GM12878 (cell line): ENCODE measurements around the gene ZKSCAN7. TPM values are rescaled to one million over a fixed set of nuclear protein-coding genes. Genes with fewer than 3 reads are reported as not detected.

Source experiments
- ATAC-seq: fragments of 200-7000 bp; cut with Tn5 transposase; 3 replicates; pipeline ENCODE4 v1.9.1; 2020; ENCODE audit warnings: mild to moderate bottlenecking, moderate library complexity
- BruUV-seq: library from RNA; stranded (reverse); fragments of 400-500 nt; replicated peaks from 2 replicates; lab custom pipeline; 2021; lab: Mats Ljungman, UMichigan
- CTCF ChIA-PET: fragments of 300-600 bp; sonication (Branson Sonifier 250); formaldehyde crosslinking; extraction: SDS; loops from one replicate; lab custom pipeline; 2021; ENCODE audit warnings: inconsistent platforms; lab: Yijun Ruan, JAX
- POLR2A ChIA-PET: fragments of 350-600 bp; formaldehyde crosslinking; extraction: SDS; loops from one replicate; lab custom pipeline; 2021; ENCODE audit warnings: inconsistent platforms; lab: Charles Lee
- RAD21 ChIA-PET: fragments of 300-600 bp; sonication (Branson Sonifier 250); formaldehyde crosslinking; loops from one replicate; lab custom pipeline; 2023; ENCODE audit warnings: antibody characterized with exemption; ENCODE audit not compliant: unreplicated experiment; lab: Charles Lee
- SMC1A ChIA-PET: fragments of 300-600 bp; sonication (Branson Sonifier 250); formaldehyde crosslinking; loops from one replicate; lab custom pipeline; 2023; ENCODE audit not compliant: unreplicated experiment, uncharacterized antibody; lab: Charles Lee
- DNase-seq: peaks from one replicate; pipeline ENCODE4 v3.0.0-alpha.2; 2011; ENCODE audit warnings: low read depth, low spot score
- FAIRE-seq: peaks from 3 replicates; lab custom pipeline; 2011; peaks lifted over from hg19 to GRCh38; lab: Jason Lieb, UNC
- H2AFZ ChIP-seq: 2 replicates; pipeline ENCODE4 v1.6.0; 2011; ENCODE audit warnings: low read depth, low read length, control low read depth; ENCODE audit not compliant: control insufficient read depth
- H3K27ac ChIP-seq: 2 replicates; pipeline ENCODE4 v1.5.1; 2011; ENCODE audit warnings: control low read depth; ENCODE audit not compliant: control insufficient read depth, insufficient read depth
- H3K27me3 ChIP-seq, 2 experiments: replicated peaks in 1 of 2; 2 replicates each; pipeline versions ENCODE4 v1.6.0 to v1.6.1; 2011; ENCODE audit warnings: low read length in 1 of 2; ENCODE audit not compliant: control insufficient read depth in 2 of 2, insufficient read depth in 2 of 2
- H3K36me3 ChIP-seq, 2 experiments: 2 replicates each; pipeline ENCODE4 v1.5.1; 2011; ENCODE audit warnings: low read length in 1 of 2; ENCODE audit not compliant: control insufficient read depth in 2 of 2, insufficient read depth in 2 of 2
- H3K4me1 ChIP-seq: 2 replicates; pipeline ENCODE4 v1.6.1; 2011; ENCODE audit warnings: mild to moderate bottlenecking, low read length, moderate library complexity, mixed read lengths; ENCODE audit not compliant: control insufficient read depth, insufficient read depth
- H3K4me2 ChIP-seq: 2 replicates; pipeline ENCODE4 v1.6.0; 2011; ENCODE audit warnings: control low read depth; ENCODE audit not compliant: control insufficient read depth, insufficient read depth
- H3K4me3 ChIP-seq: fragments of 200-600 bp; sonication (generic); 2 replicates; pipeline ENCODE4 v1.5.1; 2016
- H3K79me2 ChIP-seq: 2 replicates; pipeline ENCODE4 v1.6.0; 2011; ENCODE audit warnings: low read length; ENCODE audit not compliant: control insufficient read depth, insufficient read depth
- H3K9ac ChIP-seq: 2 replicates; pipeline ENCODE4 v1.8.0; 2011; ENCODE audit warnings: low read length, control low read depth, mixed read lengths; ENCODE audit not compliant: control insufficient read depth, insufficient read depth
- H3K9me3 ChIP-seq: replicated peaks from 3 replicates; pipeline ENCODE4 v1.5.1; 2011; ENCODE audit warnings: mild to moderate bottlenecking, low read length; ENCODE audit not compliant: control insufficient read depth, insufficient read depth
- H4K20me1 ChIP-seq: 2 replicates; pipeline ENCODE4 v1.6.0; 2011; ENCODE audit not compliant: control insufficient read depth, insufficient read depth
- E4F1 ChIP-seq: fragments of 450-650 bp; IDR thresholded peaks from 2 replicates; pipeline ENCODE4 v1.6.1; 2018; ENCODE audit warnings: borderline replicate concordance, mild to moderate bottlenecking; ENCODE audit not compliant: partially characterized antibody
- FOXM1 ChIP-seq: IDR thresholded peaks from 2 replicates; pipeline ENCODE4 v1.6.1; 2012; ENCODE audit warnings: low read depth, mild to moderate bottlenecking, inconsistent platforms, low read length, moderate library complexity
- IKZF1 ChIP-seq: fragments of 450-650 bp; conservative IDR thresholded peaks from 2 replicates; pipeline ENCODE4 v1.6.1; 2017; ENCODE audit warnings: antibody characterized with exemption, mild to moderate bottlenecking
- JUNB ChIP-seq: IDR thresholded peaks from 2 replicates; pipeline ENCODE4 v1.6.1; 2016; ENCODE audit warnings: antibody characterized with exemption, mild to moderate bottlenecking
- PAX5 ChIP-seq: IDR thresholded peaks from 2 replicates; pipeline ENCODE4 v1.6.1; 2011; ENCODE audit warnings: low read depth, low read length, borderline replicate concordance
- RFX5 ChIP-seq: IDR thresholded peaks from 2 replicates; pipeline ENCODE4 v1.6.1; 2011; ENCODE audit warnings: low read depth, low read length, improper control_type of control experiment
- YBX1 ChIP-seq: fragments of 450-650 bp; IDR thresholded peaks from 2 replicates; pipeline ENCODE4 v1.6.1; 2016; ENCODE audit warnings: antibody characterized with exemption
- ZNF622 ChIP-seq: fragments of 450-650 bp; IDR thresholded peaks from 2 replicates; pipeline ENCODE4 v1.6.1; 2017; ENCODE audit warnings: mild to moderate bottlenecking, inconsistent platforms
- WGBS: methylation state at CpG from one replicate; pipeline ENCODE4 v1.1.6; 2016; ENCODE audit warnings: low lambda C conversion rate; ENCODE audit not compliant: insufficient replicate concordance, insufficient coverage; ENCODE audit errors: missing lambda C conversion rate; 5-methylcytosine and 5-hydroxymethylcytosine counted together
- in situ Hi-C: fragments of 300-500 bp; cut with MboI; formaldehyde crosslinking; loops from 9 replicates; pipeline ENCODE4 v1.14.3; 2018; ENCODE audit warnings: mixed read lengths
- intact Hi-C: fragments of 100-400 bp; cut with micrococcal nuclease; formaldehyde crosslinking; loops from one replicate; pipeline ENCODE4 v1.14.2; 2022; ENCODE audit not compliant: unreplicated experiment
- polyA plus RNA-seq, 11 experiments: library from polyadenylated mRNA; depleted of rRNA in 4 of 11; unstranded in 6 of 11; stranded (reverse) in 5 of 11; fragments of >200 nt; fragmentation: Nextera tagmentation in 4 of 11; fragmentation: Illumina TruSeq in 1 of 11; extraction: Ambion mirVana in 4 of 11; extraction: Trizol in 1 of 11; gene quantifications; 1 replicate in 1 of 11; 2 replicates in 10 of 11; pipeline versions ENCODE4 v1.2.1 to v1.2.3, GENCODE V29; 2011 to 2016; ENCODE audit warnings: inconsistent platforms in 2 of 11, missing spikeins in 2 of 11, low read depth in 1 of 11
- total RNA-seq, 4 experiments: library from RNA; depleted of rRNA in 3 of 4; stranded (reverse); fragments of >200 nt in 3 of 4; fragmentation: Illumina TruSeq in 1 of 4; extraction: Trizol in 1 of 4; gene quantifications; 2 replicates each; pipeline versions ENCODE4 v1.2.1 to v1.2.3, GENCODE V29; 2013 to 2021

ZKSCAN7 gene
- total and polyA plus RNA-seq, 10 of the 15 experiments (the other 5 are each of a cell fraction or from before 2014, with no cell fraction given), result 0.77 to 6.0 (median 3.5) TPM

DNA sequence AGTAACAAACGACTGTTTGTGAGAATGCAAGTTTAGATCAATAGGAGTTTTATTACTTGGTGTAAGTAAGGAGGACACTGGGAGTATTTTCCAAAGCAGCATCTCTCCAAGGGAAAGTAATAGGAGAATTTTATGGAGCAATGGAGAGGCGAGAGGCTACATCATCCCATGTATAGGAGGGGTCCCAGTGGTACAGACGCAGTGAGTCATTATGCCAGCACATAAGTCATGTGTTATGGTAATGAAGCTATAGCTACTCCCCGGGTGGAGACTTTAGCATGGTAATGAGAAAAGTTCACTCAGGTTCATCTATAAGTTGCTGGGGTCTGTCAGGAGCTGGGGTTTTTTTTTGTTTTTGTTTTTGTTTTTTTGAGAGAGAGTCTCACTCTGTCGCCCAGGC lies 48.0 kb upstream of the ZKSCAN7 start:
- H3K79me2 ChIP-seq, result peaks cover 22% of the 10 kb centered on the region

More for the DNA sequence above, 48.0 kb upstream of the ZKSCAN7 start:
- ChIA-PET CTCF (no interaction called here), SMC1A (no interaction called here)
- Histone ChIP-seq H3K9me3 (peaks cover 13% of the 10 kb centered on the region; the same call in 2 of the 3 replicates), H3K27ac (no peak overlapping the region), H3K4me2 (no peak overlapping the region), H3K36me3 (peaks cover 3% of the 10 kb centered on the region in 2 experiments; a peak in 3 of 4 replicates), H3K27me3 (no peaks in the 10 kb centered on the region), H3K4me3 (no peak overlapping the region)
- DNase-seq (no peak), FAIRE-seq (no peak), ATAC-seq (no peak)
- no TSS peak for BruUV-seq
- TF ChIP-seq RFX5 (no peak), PAX5 (no peak), E4F1 (no peak), FOXM1 (no peak), ZNF622 (no peak), IKZF1 (no peak), YBX1 (no peak), JUNB (no peak)
- TF ChIP-seq, all 136 proteins: peak for 0
- Histone ChIP-seq H4K20me1 (no peaks in the 10 kb centered on the region), H2AFZ (no peak overlapping the region), H3K9ac (no peak overlapping the region), H3K4me1 (peaks cover 8% of the 10 kb centered on the region)
- WGBS, result 97% methylated on average over 5 of the region's 5 CpGs
- in situ Hi-C loops (no loop called here), intact Hi-C loops (no loop called here)
- ChIA-PET POLR2A (no interaction called here), RAD21 (interaction anchor here (0.6 to 1.2 kb wide), 2 partner anchors 67 to 431 kb away, joined by 3 read pairs; no protein-coding TSS in a partner anchor)
